IMR-90 (cell line): ENCODE data around the gene UGT1A1. TPM values are rescaled to one million over a fixed set of nuclear protein-coding genes. Genes with fewer than 3 reads are reported as not detected.

Experiments used
- ATAC-seq: fragments of 200-7000 bp; cut with Tn5 transposase; 2 replicates; pipeline ENCODE4 v1.9.1; 2020; ENCODE audit warnings: low read depth, mild to moderate bottlenecking, moderate library complexity
- BruUV-seq: library from RNA; stranded (reverse); fragments of 400-500 nt; replicated peaks from 2 replicates; lab custom pipeline; 2021; lab: Mats Ljungman, UMichigan
- CTCF ChIA-PET: fragments of 300-600 bp; formaldehyde crosslinking; extraction: SDS; loops from one replicate; lab custom pipeline; 2021; ENCODE audit warnings: antibody characterized with exemption; lab: Yijun Ruan, JAX
- POLR2A ChIA-PET: fragments of 300-600 bp; sonication (Branson Sonifier 250); formaldehyde crosslinking; loops from one replicate; lab custom pipeline; 2022; ENCODE audit warnings: antibody characterized with exemption; ENCODE audit not compliant: unreplicated experiment; lab: Charles Lee
- DNase-seq: peaks from one replicate; pipeline ENCODE4 v3.0.0; 2013
- H2AFZ ChIP-seq: replicated peaks from 2 replicates; pipeline ENCODE3; 2013; ENCODE audit warnings: low read length, mild to moderate bottlenecking; ENCODE audit not compliant: poor library complexity
- H2AK5ac ChIP-seq: 2 replicates; pipeline ENCODE4 v1.6.1; 2013; ENCODE audit warnings: low read depth, low read length, inconsistent platforms
- H2AK9ac ChIP-seq: replicated peaks from 2 replicates; pipeline ENCODE3; 2013; ENCODE audit warnings: mild to moderate bottlenecking, low read depth, low read length, moderate library complexity; ENCODE audit not compliant: poor library complexity
- H2BK120ac ChIP-seq: 2 replicates; pipeline ENCODE4 v1.6.1; 2013; ENCODE audit warnings: low read depth, low read length, inconsistent platforms
- H2BK15ac ChIP-seq: 3 replicates; pipeline ENCODE4 v1.6.1; 2013; ENCODE audit warnings: low read depth, low read length, inconsistent platforms
- H2BK20ac ChIP-seq: 2 replicates; pipeline ENCODE4 v1.6.1; 2013; ENCODE audit warnings: low read depth, mild to moderate bottlenecking, inconsistent platforms, low read length, moderate library complexity
- H2BK5ac ChIP-seq: 2 replicates; pipeline ENCODE4 v1.6.1; 2013; ENCODE audit warnings: mild to moderate bottlenecking, low read depth, low read length, inconsistent platforms; ENCODE audit not compliant: poor library complexity, severe bottlenecking
- H3K14ac ChIP-seq: replicated peaks from 2 replicates; pipeline ENCODE4 v1.6.1; 2013; ENCODE audit warnings: low read depth, low read length, inconsistent platforms
- H3K18ac ChIP-seq: 2 replicates; pipeline ENCODE4 v1.6.1; 2013; ENCODE audit warnings: low read depth, low read length, control low read depth
- H3K23ac ChIP-seq: 2 replicates; pipeline ENCODE4 v1.6.1; 2013; ENCODE audit warnings: low read depth, low read length, inconsistent platforms
- H3K27ac ChIP-seq: 2 replicates; pipeline ENCODE4 v1.5.1; 2013; ENCODE audit warnings: mild to moderate bottlenecking, control low read depth, low read length; ENCODE audit not compliant: insufficient read depth
- H3K27me3 ChIP-seq: 2 replicates; pipeline ENCODE4 v1.6.1; 2013; ENCODE audit warnings: low read length; ENCODE audit not compliant: control insufficient read depth, insufficient read depth
- H3K36me3 ChIP-seq: 2 replicates; pipeline ENCODE4 v1.6.1; 2013; ENCODE audit warnings: low read length, mixed read lengths; ENCODE audit not compliant: control insufficient read depth, insufficient read depth
- H3K4ac ChIP-seq: 2 replicates; pipeline ENCODE4 v1.6.1; 2013; ENCODE audit warnings: low read depth, low read length, inconsistent platforms
- H3K4me1 ChIP-seq: 2 replicates; pipeline ENCODE4 v1.6.1; 2013; ENCODE audit warnings: low read length, mixed read lengths; ENCODE audit not compliant: control insufficient read depth, insufficient read depth
- H3K4me2 ChIP-seq: 2 replicates; pipeline ENCODE4 v1.6.1; 2013; ENCODE audit warnings: low read depth, mild to moderate bottlenecking, control low read depth, low read length, moderate library complexity
- H3K4me3 ChIP-seq: 2 replicates; pipeline ENCODE4 v1.5.1; 2013; ENCODE audit warnings: low read depth, mild to moderate bottlenecking, control low read depth, low read length, moderate library complexity; ENCODE audit not compliant: insufficient read depth
- H3K56ac ChIP-seq: 2 replicates; pipeline ENCODE4 v1.6.1; 2013; ENCODE audit warnings: low read length, inconsistent platforms; ENCODE audit not compliant: insufficient read depth; ENCODE audit errors: extremely low read depth
- H3K79me1 ChIP-seq, 2 experiments: 2 replicates each; pipeline ENCODE4 v1.6.1; 2013; ENCODE audit warnings: low read length in 2 of 2, inconsistent platforms in 1 of 2, low read depth in 1 of 2
- H3K9ac ChIP-seq: 2 replicates; pipeline ENCODE4 v1.6.1; 2013; ENCODE audit warnings: low read depth, low read length, control low read depth
- H3K9me1 ChIP-seq: 2 replicates; pipeline ENCODE4 v1.6.1; 2013; ENCODE audit warnings: low read length, inconsistent platforms; ENCODE audit not compliant: insufficient read depth
- H3K9me3 ChIP-seq: 2 replicates; pipeline ENCODE4 v1.6.1; 2013; ENCODE audit warnings: low read length; ENCODE audit not compliant: control insufficient read depth, insufficient read depth
- H4K20me1 ChIP-seq: 2 replicates; pipeline ENCODE4 v1.6.1; 2013; ENCODE audit warnings: low read length, inconsistent platforms; ENCODE audit not compliant: insufficient read depth
- H4K5ac ChIP-seq: 2 replicates; pipeline ENCODE4 v1.6.1; 2013; ENCODE audit warnings: mild to moderate bottlenecking, low read depth, low read length, control low read depth
- H4K8ac ChIP-seq, 2 experiments: 2 replicates each; pipeline ENCODE4 v1.6.1; 2013; ENCODE audit warnings: low read depth in 2 of 2, low read length in 2 of 2, control low read depth in 1 of 2, inconsistent platforms in 1 of 2
- H4K91ac ChIP-seq: 2 replicates; pipeline ENCODE4 v1.6.1; 2013; ENCODE audit warnings: low read depth, low read length, inconsistent platforms; ENCODE audit not compliant: insufficient read depth
- CHD1 ChIP-seq: IDR thresholded peaks from 2 replicates; pipeline ENCODE4 v1.6.1; 2012; ENCODE audit warnings: low read depth, low read length, improper control_type of control experiment
- CTCF ChIP-seq: conservative IDR thresholded peaks from 2 replicates; pipeline ENCODE4 v1.5.1; 2012; ENCODE audit warnings: mild to moderate bottlenecking, low read depth, low read length, improper control_type of control experiment
- FOS ChIP-seq: fragments of 150-350 bp; IDR thresholded peaks from 2 replicates; pipeline ENCODE4 v1.6.1; 2016; ENCODE audit warnings: low read depth, low read length
- MAZ ChIP-seq: IDR thresholded peaks from 2 replicates; pipeline ENCODE4 v1.6.1; 2012; ENCODE audit warnings: low read depth, mild to moderate bottlenecking, low read length, improper control_type of control experiment, moderate library complexity, borderline replicate concordance
- RAD21 ChIP-seq: IDR thresholded peaks from 2 replicates; pipeline ENCODE4 v1.6.1; 2012; ENCODE audit warnings: low read length, improper control_type of control experiment
- RCOR1 ChIP-seq: IDR thresholded peaks from 2 replicates; pipeline ENCODE4 v1.6.1; 2012; ENCODE audit warnings: mild to moderate bottlenecking, low read length, improper control_type of control experiment; ENCODE audit not compliant: insufficient replicate concordance
- WGBS, 2 experiments: methylation state at CpG; one replicate each; pipeline versions ENCODE4 v1.1.5 to v1.1.7; 2013; ENCODE audit warnings: missing lambda C conversion rate in 2 of 2; ENCODE audit not compliant: insufficient read length in 1 of 2; ENCODE audit errors: extremely low coverage in 2 of 2; 5-methylcytosine and 5-hydroxymethylcytosine counted together
- dilution Hi-C: fragments of 300-500 bp; cut with HindIII; formaldehyde crosslinking; loops from one replicate; pipeline ENCODE4 v1.14.3; 2018; ENCODE audit warnings: low sequenced_read_pairs; ENCODE audit not compliant: unreplicated experiment
- in situ Hi-C: fragments of 300-500 bp; cut with MboI; formaldehyde crosslinking; loops from 3 replicates; pipeline ENCODE4 v1.14.3; 2019; ENCODE audit warnings: low sequenced_read_pairs, inconsistent platforms, mixed read lengths
- intact Hi-C: fragments of 100-400 bp; cut with micrococcal nuclease; formaldehyde crosslinking; loops from 2 replicates; pipeline ENCODE4 v1.10.0; 2022
- polyA plus RNA-seq, 3 experiments: library from polyadenylated mRNA; depleted of rRNA; stranded (reverse); fragments of >200 nt; gene quantifications; 2 replicates each; pipeline ENCODE4 v1.2.3, GENCODE V29; 2012; ENCODE audit warnings: low replicate concordance in 1 of 3
- total RNA-seq: library from RNA; depleted of rRNA; stranded (reverse); fragments of >200 nt; gene quantifications from 2 replicates; pipeline ENCODE4 v1.2.3, GENCODE V29; 2012

Gene UGT1A1
- total and polyA plus RNA-seq, 2 of the 4 experiments (the other 2 are of a cell fraction): not detected

GRCh38 chr2:233817995-233818638 lies 58.0 kb downstream of the UGT1A1 start:
- no peak overlapping the region for H3K56ac ChIP-seq
- ChIA-PET CTCF (no interaction called here), POLR2A (no interaction called here)
- H3K9me1 ChIP-seq: no peaks in the 10 kb centered on the region
- peaks cover 7% of the 10 kb centered on the region; the same call in 1 of the 2 replicates for H3K27me3 ChIP-seq
- intact Hi-C loops (no loop called here), in situ Hi-C loops (no loop called here), dilution Hi-C loops (no loop called here)
- DNase-seq (no peak), ATAC-seq (0 out of 2 replicates have a peak, but pooled peaks have one; percentile 17)
- H3K36me3 ChIP-seq: no peaks in the 10 kb centered on the region
- H2BK20ac ChIP-seq: no peak overlapping the region
- WGBS, 2 experiments: 81% methylated on average over 5 of the region's 11 CpGs; no CpG with 5 or more reads in 1 of the 2 experiments
- no peak overlapping the region for H2BK120ac ChIP-seq
- no peak overlapping the region for H3K27ac ChIP-seq
- H3K4me2 ChIP-seq: no peak overlapping the region
- H3K23ac ChIP-seq: no peak overlapping the region
- no peak overlapping the region for H4K8ac ChIP-seq
- no peaks in the 10 kb centered on the region for H3K9me3 ChIP-seq
- H2BK15ac ChIP-seq: no peak overlapping the region
- H4K91ac ChIP-seq: no peak overlapping the region
- H3K4ac ChIP-seq: no peak overlapping the region
- no peak overlapping the region for H3K4me3 ChIP-seq
- H2AFZ ChIP-seq: peak overlapping the region; percentile 38
- no peak overlapping the region for H2AK5ac ChIP-seq
- no peaks in the 10 kb centered on the region for H3K4me1 ChIP-seq
- H3K18ac ChIP-seq: no peak overlapping the region
- no peak overlapping the region for H4K5ac ChIP-seq
- H4K20me1 ChIP-seq: no peaks in the 10 kb centered on the region
- H2AK9ac ChIP-seq: no peak overlapping the region
- no peak overlapping the region for H2BK5ac ChIP-seq
- no peak overlapping the region for H3K9ac ChIP-seq
- no TSS peak for BruUV-seq
- no peak for TF ChIP-seq FOS
- no peak for TF ChIP-seq RAD21
- no peak for TF ChIP-seq CTCF
- TF ChIP-seq MAZ: no peak
- no peak for TF ChIP-seq CHD1
- no peak for TF ChIP-seq RCOR1
- no peaks in the 10 kb centered on the region for H3K79me1 ChIP-seq
- no peak overlapping the region for H3K14ac ChIP-seq
